ENCODE results near the gene ABCA12. TPM values are rescaled to one million over a fixed set of nuclear protein-coding genes. Genes with fewer than 3 reads are reported as not detected.

Gene ABCA12
- total RNA-seq, 1 donor from 2014 or later, result not detected

- TF ChIP-seq CTCF (IDR thresholded peaks at IDR 0.05), result no peak
- H3K4me1 Mint-ChIP-seq, result no peaks in the 10 kb centered on the region
- H3K27me3 Mint-ChIP-seq, result no peaks in the 10 kb centered on the region
- H3K4me3 Mint-ChIP-seq, result no peak overlapping the region
- no peak for ATAC-seq (ENCODE audit: low read depth)
- intact Hi-C loops (cut with micrococcal nuclease), result no loop called here
- H3K9me3 Mint-ChIP-seq, result no peaks in the 10 kb centered on the region
- no peaks in the 10 kb centered on the region for H3K36me3 Mint-ChIP-seq (ENCODE audit: low read depth)
- no peak for DNase-seq
- CTCF ChIA-PET, result no interaction called here
- H3K27ac Mint-ChIP-seq, result no peak overlapping the region
- POLR2A ChIA-PET, result no interaction called here
These were observed 242.2 kb downstream of the ABCA12 start for GRCh38 chr2:214896274-214896673.

GRCh38 chr2:214895469-214895868, 243.0 kb downstream of the ABCA12 start:
- intact Hi-C loops (cut with micrococcal nuclease), result no loop called here
- Mint-ChIP-seq H3K36me3 (ENCODE audit: low read depth) (no peaks in the 10 kb centered on the region), H3K4me3 (no peak overlapping the region), H3K4me1 (no peaks in the 10 kb centered on the region), H3K9me3 (no peaks in the 10 kb centered on the region), H3K27me3 (no peaks in the 10 kb centered on the region), H3K27ac (no peak overlapping the region)
- ATAC-seq (ENCODE audit: low read depth) (no peak), DNase-seq (no peak)
- ChIA-PET CTCF (no interaction called here), POLR2A (no interaction called here)
- no peak for TF ChIP-seq CTCF (IDR thresholded peaks at IDR 0.05)

DNA sequence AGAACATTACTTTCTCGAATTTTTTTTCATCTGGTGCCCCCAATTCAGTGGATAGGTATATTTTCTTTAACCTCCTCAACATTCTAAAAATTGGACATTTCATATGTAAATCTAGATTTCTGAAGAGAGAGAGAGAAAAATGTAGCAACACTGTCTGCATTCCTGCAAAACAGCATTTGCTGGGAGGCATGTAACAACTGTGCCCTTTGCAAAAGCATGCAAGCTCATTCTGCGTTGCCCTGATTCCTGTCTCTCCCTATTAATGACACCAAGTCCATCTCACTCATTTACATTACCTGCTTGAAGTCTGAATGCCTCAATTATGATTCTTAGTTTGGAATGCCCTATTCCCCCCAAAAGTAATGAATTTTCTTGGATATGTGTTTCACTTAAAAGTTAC, 249.1 kb downstream of the ABCA12 start:
- H3K4me3 Mint-ChIP-seq, result no peak overlapping the region
- H3K4me1 Mint-ChIP-seq, result no peaks in the 10 kb centered on the region
- no peaks in the 10 kb centered on the region for H3K27me3 Mint-ChIP-seq
- no peak overlapping the region for H3K27ac Mint-ChIP-seq
- intact Hi-C loops (cut with micrococcal nuclease), result no loop called here
- ATAC-seq (ENCODE audit: low read depth) (no peak), DNase-seq (no peak)
- POLR2A ChIA-PET, result no interaction called here
- no peaks in the 10 kb centered on the region for H3K36me3 Mint-ChIP-seq (ENCODE audit: low read depth)
- H3K9me3 Mint-ChIP-seq, result no peaks in the 10 kb centered on the region
- TF ChIP-seq CTCF (IDR thresholded peaks at IDR 0.05), result no peak
- CTCF ChIA-PET, result no interaction called here

GRCh38 chr2:214881647-214882202, 256.7 kb downstream of the ABCA12 start:
- Mint-ChIP-seq H3K4me1 (no peaks in the 10 kb centered on the region), H3K4me3 (no peak overlapping the region), H3K27ac (no peak overlapping the region), H3K9me3 (peaks cover 2% of the 10 kb centered on the region), H3K27me3 (no peaks in the 10 kb centered on the region), H3K36me3 (ENCODE audit: low read depth) (no peaks in the 10 kb centered on the region)
- intact Hi-C loops (cut with micrococcal nuclease), result no loop called here
- POLR2A ChIA-PET, result no interaction called here
- no peak for ATAC-seq (ENCODE audit: low read depth)
- CTCF ChIA-PET, result no interaction called here
- DNase-seq, result no peak
- TF ChIP-seq CTCF (IDR thresholded peaks at IDR 0.05), result no peak

Other genes starting within 250 kb of the ABCA12 start
- 161 and 179 TPM in 2 replicates for gene ATIC, start 173.4 kb upstream of the ABCA12 start, total RNA-seq

Data from activated B cell treated with CpG ODN at 0.5 μM for 24 hours (primary cell).